OCI-LY3 (cell line): ENCODE results near the gene FIBP.
A peak's percentile ranks its signal among the peaks of the same experiment; 100 is the strongest.

Source experiments
- H2AFZ ChIP-seq: fragments of 200-600, 300-600 bp; shearing (Covaris generic); 2 replicates; pipeline ENCODE4 v1.6.0; 2014; ENCODE audit warnings: antibody characterized with exemption, low read depth, low read length
- H3K27ac ChIP-seq: fragments of 200-600, 300-600 bp; sonication (generic); 2 replicates; pipeline ENCODE4 v1.5.1; 2014; ENCODE audit warnings: mild to moderate bottlenecking, low read length, moderate library complexity, mixed read lengths
- H3K27me3 ChIP-seq: fragments of 200-600, 300-600 bp; sonication (generic); 2 replicates; pipeline ENCODE4 v1.6.1; 2014; ENCODE audit warnings: low read depth, low read length, mixed read lengths
- H3K36me3 ChIP-seq: fragments of 200-600, 300-600 bp; sonication (generic); replicated peaks from 2 replicates; pipeline ENCODE3; 2014; ENCODE audit warnings: low read depth, low read length, mixed read lengths
- H3K4me1 ChIP-seq: fragments of 300-600, 200-600 bp; sonication (generic); 2 replicates; pipeline ENCODE4 v1.6.1; 2014; ENCODE audit warnings: low read length, mixed read lengths
- H3K4me2 ChIP-seq: fragments of 200-600, 300-600 bp; sonication (generic); 2 replicates; pipeline ENCODE4 v1.6.1; 2014; ENCODE audit warnings: low read length, mixed read lengths
- H3K4me3 ChIP-seq: fragments of 300-600, 200-600 bp; sonication (generic); 2 replicates; pipeline ENCODE4 v1.5.1; 2014; ENCODE audit warnings: antibody characterized with exemption, mild to moderate bottlenecking, low read length, moderate library complexity
- H3K79me2 ChIP-seq: fragments of 300-600, 200-600 bp; shearing (Covaris generic); 2 replicates; pipeline ENCODE4 v1.6.1; 2014; ENCODE audit warnings: mild to moderate bottlenecking, low read length, mixed read lengths
- H3K9ac ChIP-seq: fragments of 300-600, 200-600 bp; shearing (Covaris generic); 2 replicates; pipeline ENCODE4 v1.6.0; 2014; ENCODE audit warnings: mild to moderate bottlenecking, low read length, moderate library complexity
- H3K9me3 ChIP-seq: fragments of 200-600, 300-600 bp; shearing (Covaris generic); 2 replicates; pipeline ENCODE4 v1.6.1; 2014; ENCODE audit warnings: low read length, mixed read lengths; ENCODE audit not compliant: insufficient read depth
- H4K20me1 ChIP-seq: fragments of 200-600, 300-600 bp; sonication (generic); 2 replicates; pipeline ENCODE4 v1.6.1; 2016; ENCODE audit warnings: low read length, mixed read lengths; ENCODE audit not compliant: insufficient read depth
- EZH2phosphoT487 ChIP-seq: fragments of 200-600 bp; shearing (Covaris generic); IDR thresholded peaks from 2 replicates; pipeline ENCODE4 v1.6.1; 2018; ENCODE audit warnings: antibody characterized with exemption, mixed run types, low read depth
- TF ChIP-seq, protein P1 (sequence below): fragments of 200-600, 300-600 bp; sonication (generic); IDR thresholded peaks from 2 replicates; pipeline ENCODE4 v1.5.1; 2014; ENCODE audit warnings: antibody characterized with exemption, low read length, low read depth

The FIBP gene

DNA sequence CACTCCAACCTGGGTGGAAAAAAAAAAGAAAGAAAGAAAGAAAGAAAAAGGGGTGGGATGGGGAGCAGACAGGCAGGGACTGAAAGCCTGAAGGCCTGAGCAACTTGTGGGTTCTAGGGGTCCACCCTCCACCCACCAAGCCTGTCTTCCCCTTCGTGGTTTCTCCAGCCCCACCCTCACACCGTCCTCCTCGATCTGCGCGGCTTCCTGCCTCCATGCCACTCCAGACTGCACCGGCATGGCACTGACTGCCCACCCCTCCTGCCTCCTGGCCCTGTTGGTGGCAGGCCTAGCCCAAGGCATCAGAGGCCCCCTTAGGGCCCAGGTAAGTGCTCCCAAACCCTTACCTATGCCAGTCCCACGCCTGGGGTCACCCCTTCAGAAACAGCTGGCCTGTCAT lies 8.7 kb downstream of the FIBP start, which contains the start of gene CTSW:
TSS of gene CTSW (plus strand) at position 221 of the 400 bp plus-strand sequence. CDS start at position 239, 18 bp downstream.
- H3K27me3 ChIP-seq: no peaks in the 10 kb centered on the region
- no peaks in the 10 kb centered on the region for H3K79me2 ChIP-seq
- no peaks in the 10 kb centered on the region for H3K4me1 ChIP-seq
- no peak within 1 kb of the TSS for H2AFZ ChIP-seq
- H3K4me3 ChIP-seq: no peak within 1 kb of the TSS
- no peak within 1 kb of the TSS for H3K4me2 ChIP-seq
- H3K27ac ChIP-seq: no peak within 1 kb of the TSS
- H3K9me3 ChIP-seq: no peaks in the 10 kb centered on the region
- H3K9ac ChIP-seq: no peak within 1 kb of the TSS
- H4K20me1 ChIP-seq: no peaks in the 10 kb centered on the region
- no peak for TF ChIP-seq EZH2phosphoT487
- TF ChIP-seq, protein P1, sequence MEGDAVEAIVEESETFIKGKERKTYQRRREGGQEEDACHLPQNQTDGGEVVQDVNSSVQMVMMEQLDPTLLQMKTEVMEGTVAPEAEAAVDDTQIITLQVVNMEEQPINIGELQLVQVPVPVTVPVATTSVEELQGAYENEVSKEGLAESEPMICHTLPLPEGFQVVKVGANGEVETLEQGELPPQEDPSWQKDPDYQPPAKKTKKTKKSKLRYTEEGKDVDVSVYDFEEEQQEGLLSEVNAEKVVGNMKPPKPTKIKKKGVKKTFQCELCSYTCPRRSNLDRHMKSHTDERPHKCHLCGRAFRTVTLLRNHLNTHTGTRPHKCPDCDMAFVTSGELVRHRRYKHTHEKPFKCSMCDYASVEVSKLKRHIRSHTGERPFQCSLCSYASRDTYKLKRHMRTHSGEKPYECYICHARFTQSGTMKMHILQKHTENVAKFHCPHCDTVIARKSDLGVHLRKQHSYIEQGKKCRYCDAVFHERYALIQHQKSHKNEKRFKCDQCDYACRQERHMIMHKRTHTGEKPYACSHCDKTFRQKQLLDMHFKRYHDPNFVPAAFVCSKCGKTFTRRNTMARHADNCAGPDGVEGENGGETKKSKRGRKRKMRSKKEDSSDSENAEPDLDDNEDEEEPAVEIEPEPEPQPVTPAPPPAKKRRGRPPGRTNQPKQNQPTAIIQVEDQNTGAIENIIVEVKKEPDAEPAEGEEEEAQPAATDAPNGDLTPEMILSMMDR: no peak
- H3K36me3 ChIP-seq: peaks cover 26% of the 10 kb centered on the region

- H3K9ac ChIP-seq: peak overlapping the region; percentile 66
- H3K27me3 ChIP-seq: no peaks in the 10 kb centered on the region
- H3K36me3 ChIP-seq: no peaks in the 10 kb centered on the region
- no peaks in the 10 kb centered on the region for H4K20me1 ChIP-seq
- peak overlapping the region; percentile 43; the same call in 1 of the 2 replicates for H2AFZ ChIP-seq
- peaks cover 6% of the 10 kb centered on the region for H3K4me1 ChIP-seq
- H3K9me3 ChIP-seq: no peaks in the 10 kb centered on the region
- TF ChIP-seq EZH2phosphoT487: no peak
- TF ChIP-seq, protein P1: no peak
- peak overlapping the region; percentile 48 for H3K27ac ChIP-seq
- peak overlapping the region; percentile 80 for H3K4me3 ChIP-seq
- H3K79me2 ChIP-seq: no peaks in the 10 kb centered on the region
- peak overlapping the region; percentile 90 for H3K4me2 ChIP-seq
Measured at GRCh38 chr11:65873318-65874156, 14.7 kb downstream of the FIBP start.

- TF ChIP-seq EZH2phosphoT487: no peak
- TF ChIP-seq, protein P1: no peak
- Histone ChIP-seq H3K36me3 (peaks cover 5% of the 10 kb centered on the region), H3K4me1 (peaks cover 6% of the 10 kb centered on the region), H3K27ac (peak within 1 kb of the TSS; percentile 48), H2AFZ (peak within 1 kb of the TSS; percentile 43; the same call in 1 of the 2 replicates), H3K4me3 (peak within 1 kb of the TSS; percentile 80), H3K79me2 (no peaks in the 10 kb centered on the region), H3K27me3 (no peaks in the 10 kb centered on the region), H3K9ac (peak within 1 kb of the TSS; percentile 66), H3K4me2 (peak within 1 kb of the TSS; percentile 90), H3K9me3 (no peaks in the 10 kb centered on the region), H4K20me1 (no peaks in the 10 kb centered on the region)
Measured at GRCh38 chr11:65872586-65873317, 15.5 kb downstream of the FIBP start, which contains the start of gene EFEMP2. Gene EFEMP2, minus strand, starts transcription at chr11:65872800. Its CDS starts 446 bp downstream, at chr11:65872354.
